Ovary (tissue), 9 donors: ENCODE data around the gene AUTS2. TPM values are rescaled to one million over a fixed set of nuclear protein-coding genes. Genes with fewer than 3 reads are reported as not detected.

Source experiments
- DNase-seq, 5 donors: peaks; one replicate each; pipeline ENCODE4 v3.0.0-alpha.2; 2019 to 2020
- H3K27ac ChIP-seq, 2 donors: fragments of 200-600 bp; one replicate each; pipeline versions ENCODE4 v1.5.1 to v1.8.0; 2019 to 2022
- H3K27me3 ChIP-seq: fragments of 200-600 bp; one replicate; pipeline ENCODE4 v1.8.0; 2022
- H3K36me3 ChIP-seq: fragments of 200-600 bp; sonication (generic); one replicate; pipeline ENCODE4 v1.5.1; 2019
- H3K4me1 ChIP-seq: one replicate; pipeline ENCODE4 v1.8.1; 2013; ENCODE audit warnings: mild to moderate bottlenecking, moderate library complexity; ENCODE audit not compliant: insufficient read depth
- H3K4me3 ChIP-seq: fragments of 200-600 bp; sonication (generic); one replicate; pipeline ENCODE4 v1.5.1; 2017
- H3K9me3 ChIP-seq, 2 donors: fragments of 200-600 bp in 1 of 2; sonication (generic) in 1 of 2; one replicate each; pipeline versions ENCODE4 v1.5.1 to v1.8.1; 2013 to 2019; ENCODE audit warnings: mild to moderate bottlenecking in 1 of 2, moderate library complexity in 1 of 2
- EP300 ChIP-seq: sonication (generic); formaldehyde crosslinking; IDR thresholded peaks from one replicate; pipeline ENCODE4 v1.6.1; 2017; ENCODE audit warnings: antibody characterized with exemption
- POLR2A ChIP-seq: fragments of 450-650 bp; IDR thresholded peaks from one replicate; pipeline ENCODE4 v1.6.1; 2017; ENCODE audit warnings: antibody characterized with exemption, mild to moderate bottlenecking, moderate library complexity
- WGBS, 3 donors: extraction: QIAGEN DNeasy Blood & Tissue Kit in 1 of 3; methylation state at CpG; one replicate each; pipeline versions ENCODE4 v1.1.5 to v1.1.7; 2013 to 2017; 5-methylcytosine and 5-hydroxymethylcytosine counted together
- intact Hi-C, 4 donors: fragments of 100-400 bp; cut with DNase I; formaldehyde crosslinking; loops; one replicate each; pipeline versions ENCODE4 v1.11.0 to v1.15.1; 2022 to 2023
- polyA plus RNA-seq, 2 donors: library from polyadenylated mRNA; stranded (reverse); fragments of 200-250 nt in 1 of 2; fragments of 350-450 nt in 1 of 2; fragmentation: Illumina TruSeq in 1 of 2; extraction: RNeasy Lipid Tissue Mini Kit (QIAGEN cat#74804) in 1 of 2; gene quantifications; one replicate each; pipeline ENCODE4 v1.2.3, GENCODE V29; 2013 to 2014
- total RNA-seq, 7 donors: library from RNA; depleted of rRNA in 2 of 7; stranded (reverse); fragments of >200 nt in 2 of 7; fragmentation: NEBNext Ultra II Directional in 3 of 7; extraction: Animal tissue kit (Norgen Biotek cat#: 25700) in 3 of 7; gene quantifications; one replicate each; pipeline versions ENCODE4 v1.1.0 to v1.2.4, GENCODE V29; 2016 to 2023
- TF ChIP-seq, protein P1 (sequence below), 3 donors: fragments of 450-650 bp in 2 of 3; fragments of 200-600 bp in 1 of 3; IDR thresholded peaks; one replicate each; pipeline versions ENCODE4 v1.5.1 to v1.8.0; 2016 to 2022; ENCODE audit warnings: antibody characterized with exemption in 3 of 3, mild to moderate bottlenecking in 1 of 3
- donor health status: DM: no; HTN: no; CAD: no; lungs with moderate emphysema.
- donor health status: DM: no; HTN: no; CAD: no.
- donor health status: Bipolar disorder and iron deficiency.
- donor health status: DM: yes; HTN: yes; CAD: no.
- donor health status: DM: no; HTN: no; CAD: no.
- donor health status: DM: yes; HTN: yes; CAD: no.

Gene AUTS2
- total and polyA plus RNA-seq, 9 donors: 18.3 to 60.9 (median 44.9) TPM

DNA sequence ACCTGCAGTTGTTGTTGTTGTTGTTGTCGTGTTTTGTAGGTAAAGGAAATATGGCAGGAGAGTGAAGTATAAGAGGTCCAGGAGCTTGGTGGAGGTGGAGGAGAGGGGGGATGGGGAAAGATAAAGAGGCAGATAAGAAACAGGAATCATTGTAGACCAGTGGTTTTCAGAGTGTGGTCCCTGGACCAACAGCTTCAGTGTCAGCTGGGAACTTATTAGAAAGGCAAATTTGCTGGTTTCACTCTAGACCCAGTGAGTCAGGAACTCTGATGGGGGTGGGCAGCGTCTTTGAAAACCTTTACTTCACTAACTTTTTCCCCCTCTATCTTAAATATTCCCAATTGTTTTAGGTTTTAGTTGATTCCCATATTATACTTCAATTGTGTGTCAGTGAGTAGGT is 241.5 kb downstream of the AUTS2 start:
- H3K4me3 ChIP-seq: no peak overlapping the region
- no peak overlapping the region for H3K27ac ChIP-seq
- peaks cover 1% of the 10 kb centered on the region for H3K4me1 ChIP-seq
- intact Hi-C loops: no loop called here
- no peaks in the 10 kb centered on the region for H3K9me3 ChIP-seq
- TF ChIP-seq EP300 (no peak), POLR2A (no peak)
- TF ChIP-seq, protein P1, sequence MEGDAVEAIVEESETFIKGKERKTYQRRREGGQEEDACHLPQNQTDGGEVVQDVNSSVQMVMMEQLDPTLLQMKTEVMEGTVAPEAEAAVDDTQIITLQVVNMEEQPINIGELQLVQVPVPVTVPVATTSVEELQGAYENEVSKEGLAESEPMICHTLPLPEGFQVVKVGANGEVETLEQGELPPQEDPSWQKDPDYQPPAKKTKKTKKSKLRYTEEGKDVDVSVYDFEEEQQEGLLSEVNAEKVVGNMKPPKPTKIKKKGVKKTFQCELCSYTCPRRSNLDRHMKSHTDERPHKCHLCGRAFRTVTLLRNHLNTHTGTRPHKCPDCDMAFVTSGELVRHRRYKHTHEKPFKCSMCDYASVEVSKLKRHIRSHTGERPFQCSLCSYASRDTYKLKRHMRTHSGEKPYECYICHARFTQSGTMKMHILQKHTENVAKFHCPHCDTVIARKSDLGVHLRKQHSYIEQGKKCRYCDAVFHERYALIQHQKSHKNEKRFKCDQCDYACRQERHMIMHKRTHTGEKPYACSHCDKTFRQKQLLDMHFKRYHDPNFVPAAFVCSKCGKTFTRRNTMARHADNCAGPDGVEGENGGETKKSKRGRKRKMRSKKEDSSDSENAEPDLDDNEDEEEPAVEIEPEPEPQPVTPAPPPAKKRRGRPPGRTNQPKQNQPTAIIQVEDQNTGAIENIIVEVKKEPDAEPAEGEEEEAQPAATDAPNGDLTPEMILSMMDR (IDR thresholded peaks at IDR 0.05): no peak
- DNase-seq: no peak
- 75 to 88% (median 87%) methylated on average over 2 of the region's 2 CpGs for WGBS, 3 donors
- H3K27me3 ChIP-seq: no peaks in the 10 kb centered on the region
- H3K36me3 ChIP-seq: no peaks in the 10 kb centered on the region

DNA sequence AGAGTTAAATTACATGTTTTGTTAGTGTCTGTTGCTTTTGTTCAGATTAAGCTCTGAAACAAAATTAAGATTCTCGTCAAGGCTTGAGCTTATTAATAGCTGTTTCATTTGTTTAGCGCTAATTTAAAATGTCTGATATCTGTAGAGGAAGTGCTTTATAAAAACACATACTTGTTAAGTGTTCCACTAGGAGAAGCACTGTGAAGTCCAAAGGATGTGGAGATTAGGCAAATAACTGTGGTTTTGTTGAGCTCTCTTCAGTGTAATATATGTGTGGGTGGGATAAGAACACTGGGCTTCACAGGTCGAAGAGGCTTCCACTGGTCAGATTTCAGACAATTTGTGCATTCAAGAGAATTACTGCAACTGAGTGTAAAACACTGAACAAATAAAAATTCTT is 242.0 kb downstream of the AUTS2 start:
- H3K9me3 ChIP-seq: no peaks in the 10 kb centered on the region
- no peak overlapping the region for H3K27ac ChIP-seq
- no peaks in the 10 kb centered on the region for H3K27me3 ChIP-seq
- intact Hi-C loops: no loop called here
- H3K4me1 ChIP-seq: peaks cover 1% of the 10 kb centered on the region
- H3K36me3 ChIP-seq: no peaks in the 10 kb centered on the region
- TF ChIP-seq, protein P1 (IDR thresholded peaks at IDR 0.05): no peak
- no peak for TF ChIP-seq EP300
- no peak for TF ChIP-seq POLR2A
- WGBS, 3 donors: 8 to 37% (median 13%) methylated on average over 3 of the region's 3 CpGs
- no peak for DNase-seq
- H3K4me3 ChIP-seq: no peak overlapping the region

DNA sequence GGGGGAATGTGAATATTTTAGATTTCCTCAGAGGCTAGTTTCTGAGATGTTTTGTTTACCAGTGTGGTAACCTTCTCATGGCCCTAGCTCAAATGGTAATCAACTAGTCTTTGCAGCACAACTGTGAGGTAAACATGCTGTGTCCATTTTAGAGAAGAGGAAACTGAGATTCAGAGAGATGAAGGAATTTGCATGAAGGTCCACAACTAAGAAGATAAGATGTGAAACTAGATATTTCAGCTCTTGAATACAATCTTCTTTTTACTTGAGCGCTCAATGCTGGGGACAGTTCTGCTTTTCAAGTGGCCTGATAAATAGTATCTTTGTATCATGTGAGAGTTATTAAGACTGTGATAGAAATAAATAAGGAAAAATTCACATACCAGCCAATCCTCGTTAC is 245.4 kb downstream of the AUTS2 start:
- Histone ChIP-seq H3K36me3 (no peaks in the 10 kb centered on the region), H3K9me3 (no peaks in the 10 kb centered on the region), H3K4me3 (no peak overlapping the region), H3K4me1 (peaks cover 6% of the 10 kb centered on the region), H3K27me3 (no peaks in the 10 kb centered on the region), H3K27ac (no peak overlapping the region)
- no peak for DNase-seq
- TF ChIP-seq, protein P1 (IDR thresholded peaks at IDR 0.05): no peak
- TF ChIP-seq EP300 (no peak), POLR2A (no peak)
- WGBS, 3 donors: 91 to 95% (median 94%) methylated on average over 2 of the region's 2 CpGs
- intact Hi-C loops: no loop called here

DNA sequence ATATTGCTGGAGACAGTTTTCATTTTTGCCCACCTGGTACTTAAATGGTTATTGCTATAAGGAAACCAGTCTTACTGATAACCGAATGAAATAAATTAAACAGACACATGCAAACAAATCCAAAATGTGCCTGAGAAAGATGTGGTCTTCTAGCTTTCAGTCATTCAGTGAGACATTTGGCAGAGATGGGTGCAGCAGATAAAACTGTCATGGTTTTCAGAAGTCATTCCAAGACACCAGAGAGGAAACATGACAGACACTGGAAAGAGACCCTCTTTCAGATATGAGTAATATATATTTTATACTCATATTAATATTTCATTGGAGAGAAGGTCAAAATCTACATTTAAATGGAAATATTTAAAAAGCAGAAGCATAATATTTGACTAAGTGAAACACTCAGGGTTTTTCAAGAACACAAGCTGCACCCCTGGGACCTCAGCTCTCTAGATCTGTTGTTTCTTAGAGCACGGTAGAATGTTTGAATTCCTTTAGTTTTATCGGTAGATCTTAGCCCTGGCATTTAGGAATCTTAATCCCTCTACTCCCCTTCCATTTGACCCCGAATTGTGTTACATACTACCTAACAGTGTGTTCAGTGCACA is 246.1 kb downstream of the AUTS2 start:
- Histone ChIP-seq H3K4me1 (peaks cover 6% of the 10 kb centered on the region), H3K4me3 (no peak overlapping the region), H3K27ac (no peak overlapping the region), H3K27me3 (no peaks in the 10 kb centered on the region), H3K9me3 (no peaks in the 10 kb centered on the region), H3K36me3 (no peaks in the 10 kb centered on the region)
- WGBS, 3 donors: 43 to 58% (median 53%) methylated on average over 4 of the region's 4 CpGs
- TF ChIP-seq POLR2A (no peak), EP300 (no peak)
- TF ChIP-seq, protein P1 (IDR thresholded peaks at IDR 0.05): no peak
- no peak for DNase-seq
- intact Hi-C loops: no loop called here
